ENCODE measurements around the gene CCDC50.

CCDC50 gene

GRCh38 chr3:191420771-191421170, 91.6 kb downstream of the CCDC50 start:
- no peaks in the 10 kb centered on the region for H3K79me2 ChIP-seq (ENCODE audit: insufficient read depth, low read length)
- H3K36me3 ChIP-seq (ENCODE audit: insufficient read depth, low read length) = no peaks in the 10 kb centered on the region
- TF ChIP-seq EZH2 (IDR thresholded peaks at IDR 0.05; ENCODE audit: borderline replicate concordance, low read depth, low read length, severe bottlenecking) = no peak
- TF ChIP-seq CTCF (IDR thresholded peaks at IDR 0.05; ENCODE audit: borderline replicate concordance, extremely low read depth, low read length, poor library complexity, severe bottlenecking) = no peak
- no peak for DNase-seq
- H3K4me2 ChIP-seq (ENCODE audit: insufficient read depth, low read length) = no peak overlapping the region
- no peak overlapping the region for H3K27ac ChIP-seq (ENCODE audit: low read length)
- no peak overlapping the region for H3K9ac ChIP-seq (ENCODE audit: low read depth, low read length)
- H2AFZ ChIP-seq (ENCODE audit: low read depth, low read length) = no peak overlapping the region
- no peak for ATAC-seq (ENCODE audit: insufficient read depth, low read depth)
- H3K9me3 ChIP-seq (ENCODE audit: insufficient read depth, low read length, severe bottlenecking) = no peaks in the 10 kb centered on the region
- no peaks in the 10 kb centered on the region for H3K4me1 ChIP-seq (ENCODE audit: insufficient read depth, low read length)
- no peaks in the 10 kb centered on the region for H3K27me3 ChIP-seq (ENCODE audit: insufficient read depth, low read length, poor library complexity)
- H3K4me3 ChIP-seq (ENCODE audit: low read depth in 1 of 2, low read length in 2 of 2) = no peak overlapping the region
- H4K20me1 ChIP-seq (ENCODE audit: insufficient read depth, low read length) = no peaks in the 10 kb centered on the region

- Histone ChIP-seq H3K9me3 (ENCODE audit: insufficient read depth, low read length, severe bottlenecking) (no peaks in the 10 kb centered on the region), H3K27ac (ENCODE audit: low read length) (no peak overlapping the region), H3K79me2 (ENCODE audit: insufficient read depth, low read length) (no peaks in the 10 kb centered on the region), H2AFZ (ENCODE audit: low read depth, low read length) (no peak overlapping the region), H3K4me1 (ENCODE audit: insufficient read depth, low read length) (no peaks in the 10 kb centered on the region), H3K9ac (ENCODE audit: low read depth, low read length) (no peak overlapping the region), H3K4me3 (ENCODE audit: low read depth in 1 of 2, low read length in 2 of 2) (no peak overlapping the region), H3K36me3 (ENCODE audit: insufficient read depth, low read length) (no peaks in the 10 kb centered on the region), H3K27me3 (ENCODE audit: insufficient read depth, low read length, poor library complexity) (no peaks in the 10 kb centered on the region), H4K20me1 (ENCODE audit: insufficient read depth, low read length) (no peaks in the 10 kb centered on the region), H3K4me2 (ENCODE audit: insufficient read depth, low read length) (no peak overlapping the region)
- no peak for ATAC-seq (ENCODE audit: insufficient read depth, low read depth)
- no peak for TF ChIP-seq EZH2 (IDR thresholded peaks at IDR 0.05; ENCODE audit: borderline replicate concordance, low read depth, low read length, severe bottlenecking)
- TF ChIP-seq CTCF (IDR thresholded peaks at IDR 0.05; ENCODE audit: borderline replicate concordance, extremely low read depth, low read length, poor library complexity, severe bottlenecking) = no peak
- DNase-seq = no peak
These were observed 95.7 kb downstream of the CCDC50 start for GRCh38 chr3:191424881-191425280.

- Histone ChIP-seq H3K36me3 (ENCODE audit: insufficient read depth, low read length) (no peaks in the 10 kb centered on the region), H4K20me1 (ENCODE audit: insufficient read depth, low read length) (no peaks in the 10 kb centered on the region), H2AFZ (ENCODE audit: low read depth, low read length) (no peak overlapping the region), H3K79me2 (ENCODE audit: insufficient read depth, low read length) (no peaks in the 10 kb centered on the region), H3K4me1 (ENCODE audit: insufficient read depth, low read length) (no peaks in the 10 kb centered on the region), H3K27me3 (ENCODE audit: insufficient read depth, low read length, poor library complexity) (no peaks in the 10 kb centered on the region), H3K9me3 (ENCODE audit: insufficient read depth, low read length, severe bottlenecking) (no peaks in the 10 kb centered on the region), H3K9ac (ENCODE audit: low read depth, low read length) (no peak overlapping the region), H3K27ac (ENCODE audit: low read length) (no peak overlapping the region), H3K4me3 (ENCODE audit: low read depth in 1 of 2, low read length in 2 of 2) (no peak overlapping the region), H3K4me2 (ENCODE audit: insufficient read depth, low read length) (no peak overlapping the region)
- TF ChIP-seq CTCF (IDR thresholded peaks at IDR 0.05; ENCODE audit: borderline replicate concordance, extremely low read depth, low read length, poor library complexity, severe bottlenecking) = no peak
- TF ChIP-seq EZH2 (IDR thresholded peaks at IDR 0.05; ENCODE audit: borderline replicate concordance, low read depth, low read length, severe bottlenecking) = no peak
- ATAC-seq (ENCODE audit: insufficient read depth, low read depth) = no peak
- DNase-seq = no peak
These were observed 96.1 kb downstream of the CCDC50 start for GRCh38 chr3:191425322-191425734.

GRCh38 chr3:191426311-191426710, 97.1 kb downstream of the CCDC50 start:
- no peaks in the 10 kb centered on the region for H3K79me2 ChIP-seq (ENCODE audit: insufficient read depth, low read length)
- H3K4me3 ChIP-seq (ENCODE audit: low read depth in 1 of 2, low read length in 2 of 2) = no peak overlapping the region
- no peaks in the 10 kb centered on the region for H3K36me3 ChIP-seq (ENCODE audit: insufficient read depth, low read length)
- H3K27ac ChIP-seq (ENCODE audit: low read length) = no peak overlapping the region
- H4K20me1 ChIP-seq (ENCODE audit: insufficient read depth, low read length) = no peaks in the 10 kb centered on the region
- no peak overlapping the region for H3K9ac ChIP-seq (ENCODE audit: low read depth, low read length)
- no peaks in the 10 kb centered on the region for H3K27me3 ChIP-seq (ENCODE audit: insufficient read depth, low read length, poor library complexity)
- no peak for DNase-seq
- no peak overlapping the region for H3K4me2 ChIP-seq (ENCODE audit: insufficient read depth, low read length)
- no peak for ATAC-seq (ENCODE audit: insufficient read depth, low read depth)
- H3K4me1 ChIP-seq (ENCODE audit: insufficient read depth, low read length) = no peaks in the 10 kb centered on the region
- H2AFZ ChIP-seq (ENCODE audit: low read depth, low read length) = no peak overlapping the region
- no peaks in the 10 kb centered on the region for H3K9me3 ChIP-seq (ENCODE audit: insufficient read depth, low read length, severe bottlenecking)
- no peak for TF ChIP-seq CTCF (IDR thresholded peaks at IDR 0.05; ENCODE audit: borderline replicate concordance, extremely low read depth, low read length, poor library complexity, severe bottlenecking)
- TF ChIP-seq EZH2 (IDR thresholded peaks at IDR 0.05; ENCODE audit: borderline replicate concordance, low read depth, low read length, severe bottlenecking) = no peak
